ENCODE results near the gene MTRF1L.

DNA sequence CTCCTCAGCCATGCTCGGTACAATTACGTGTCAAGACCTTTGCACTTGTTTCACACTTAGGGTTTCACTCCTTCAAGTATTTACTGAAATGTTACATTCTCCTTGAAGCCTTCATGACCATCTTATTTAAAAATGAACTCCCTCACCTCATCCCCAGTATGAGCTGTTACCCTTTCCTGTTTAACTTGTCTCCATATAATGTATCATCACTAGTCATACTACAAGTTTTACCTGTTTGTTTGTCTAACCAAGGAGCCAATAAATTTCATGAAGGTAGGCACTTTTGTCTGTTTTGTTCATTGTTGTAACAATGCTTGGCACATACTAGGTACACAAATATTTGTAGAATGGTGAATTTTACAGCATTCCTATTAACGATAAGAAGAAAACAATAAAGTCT, 46.1 kb upstream of the MTRF1L start:
- TF ChIP-seq, protein P1, sequence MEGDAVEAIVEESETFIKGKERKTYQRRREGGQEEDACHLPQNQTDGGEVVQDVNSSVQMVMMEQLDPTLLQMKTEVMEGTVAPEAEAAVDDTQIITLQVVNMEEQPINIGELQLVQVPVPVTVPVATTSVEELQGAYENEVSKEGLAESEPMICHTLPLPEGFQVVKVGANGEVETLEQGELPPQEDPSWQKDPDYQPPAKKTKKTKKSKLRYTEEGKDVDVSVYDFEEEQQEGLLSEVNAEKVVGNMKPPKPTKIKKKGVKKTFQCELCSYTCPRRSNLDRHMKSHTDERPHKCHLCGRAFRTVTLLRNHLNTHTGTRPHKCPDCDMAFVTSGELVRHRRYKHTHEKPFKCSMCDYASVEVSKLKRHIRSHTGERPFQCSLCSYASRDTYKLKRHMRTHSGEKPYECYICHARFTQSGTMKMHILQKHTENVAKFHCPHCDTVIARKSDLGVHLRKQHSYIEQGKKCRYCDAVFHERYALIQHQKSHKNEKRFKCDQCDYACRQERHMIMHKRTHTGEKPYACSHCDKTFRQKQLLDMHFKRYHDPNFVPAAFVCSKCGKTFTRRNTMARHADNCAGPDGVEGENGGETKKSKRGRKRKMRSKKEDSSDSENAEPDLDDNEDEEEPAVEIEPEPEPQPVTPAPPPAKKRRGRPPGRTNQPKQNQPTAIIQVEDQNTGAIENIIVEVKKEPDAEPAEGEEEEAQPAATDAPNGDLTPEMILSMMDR (IDR thresholded peaks at IDR 0.05; ENCODE audit: low read length) = no peak
- no peak for TF ChIP-seq EZH2phosphoT487 (IDR thresholded peaks at IDR 0.05; ENCODE audit: low read length)
